Skeletal muscle satellite cell (primary cell): ENCODE data around the gene MTX2.

Source experiments
- H3K27me3 ChIP-seq: 2 replicates; pipeline ENCODE4 v1.7.0; 2013; ENCODE audit warnings: low read length; ENCODE audit not compliant: control insufficient read depth, insufficient read depth
- H3K36me3 ChIP-seq: 2 replicates; pipeline ENCODE4 v1.7.0; 2013; ENCODE audit warnings: mild to moderate bottlenecking, control low read depth, low read length; ENCODE audit not compliant: insufficient read depth
- H3K4me1 ChIP-seq: 2 replicates; pipeline ENCODE4 v1.7.0; 2013; ENCODE audit warnings: low read length; ENCODE audit not compliant: control insufficient read depth, insufficient read depth
- H3K4me2 ChIP-seq: 2 replicates; pipeline ENCODE4 v1.7.0; 2013; ENCODE audit warnings: mild to moderate bottlenecking, low read length
- H3K4me3 ChIP-seq: 2 replicates; pipeline ENCODE4 v1.7.0; 2013; ENCODE audit warnings: low read length
- H3K9ac ChIP-seq: 2 replicates; pipeline ENCODE4 v1.7.0; 2013; ENCODE audit warnings: mild to moderate bottlenecking, low read depth, low read length, moderate library complexity
- H3K9me3 ChIP-seq: replicated peaks from 2 replicates; pipeline ENCODE4 v1.7.0; 2013; ENCODE audit warnings: mild to moderate bottlenecking, control low read depth, low read length

Gene MTX2

DNA sequence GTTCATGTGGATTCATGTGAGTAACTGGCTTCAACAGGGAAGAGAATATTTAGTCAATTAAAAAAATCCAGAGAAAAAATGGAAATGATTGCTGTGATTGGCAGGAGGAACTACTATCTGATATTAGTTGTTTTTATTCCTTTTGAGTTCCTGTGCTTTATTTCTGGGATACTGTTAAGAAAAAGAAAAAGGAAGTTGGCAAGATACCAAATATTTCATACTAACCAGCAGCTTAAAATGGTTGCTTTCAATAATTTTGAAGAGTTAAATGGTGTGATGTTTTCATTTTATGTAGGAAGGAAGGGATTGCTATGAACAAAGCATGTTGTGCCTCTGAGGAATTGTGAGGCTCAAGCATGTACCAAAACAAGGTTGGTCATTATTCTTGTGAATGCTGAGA, 8.1 kb upstream of the MTX2 start:
- Histone ChIP-seq H3K9ac (no peak overlapping the region), H3K36me3 (no peaks in the 10 kb centered on the region), H3K4me2 (no peak overlapping the region), H3K27me3 (no peaks in the 10 kb centered on the region), H3K4me3 (no peak overlapping the region), H3K9me3 (no peaks in the 10 kb centered on the region), H3K4me1 (no peaks in the 10 kb centered on the region)

DNA sequence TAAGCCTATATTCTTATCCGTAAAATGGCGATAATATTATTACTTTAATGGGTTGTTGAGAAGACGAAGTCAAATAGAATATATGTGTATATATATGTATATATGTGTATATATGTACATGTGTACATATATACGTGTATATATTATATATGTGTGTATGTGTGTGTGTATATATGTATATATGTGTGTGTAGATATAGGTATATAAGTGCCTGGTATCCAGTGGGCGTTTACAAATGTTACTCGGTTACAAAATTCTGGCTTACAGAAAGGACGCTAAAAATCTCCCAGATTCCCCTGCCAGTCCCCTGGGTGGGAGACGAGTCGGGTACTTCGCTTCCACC, 295 bp upstream of the MTX2 start:
- H3K9ac ChIP-seq = peak overlapping the region; percentile 97
- H3K4me3 ChIP-seq = peak overlapping the region; percentile 93
- peaks cover 4% of the 10 kb centered on the region for H3K27me3 ChIP-seq
- no peaks in the 10 kb centered on the region for H3K9me3 ChIP-seq
- H3K4me1 ChIP-seq = no peaks in the 10 kb centered on the region
- H3K4me2 ChIP-seq = peak overlapping the region; percentile 97
- no peaks in the 10 kb centered on the region for H3K36me3 ChIP-seq

DNA sequence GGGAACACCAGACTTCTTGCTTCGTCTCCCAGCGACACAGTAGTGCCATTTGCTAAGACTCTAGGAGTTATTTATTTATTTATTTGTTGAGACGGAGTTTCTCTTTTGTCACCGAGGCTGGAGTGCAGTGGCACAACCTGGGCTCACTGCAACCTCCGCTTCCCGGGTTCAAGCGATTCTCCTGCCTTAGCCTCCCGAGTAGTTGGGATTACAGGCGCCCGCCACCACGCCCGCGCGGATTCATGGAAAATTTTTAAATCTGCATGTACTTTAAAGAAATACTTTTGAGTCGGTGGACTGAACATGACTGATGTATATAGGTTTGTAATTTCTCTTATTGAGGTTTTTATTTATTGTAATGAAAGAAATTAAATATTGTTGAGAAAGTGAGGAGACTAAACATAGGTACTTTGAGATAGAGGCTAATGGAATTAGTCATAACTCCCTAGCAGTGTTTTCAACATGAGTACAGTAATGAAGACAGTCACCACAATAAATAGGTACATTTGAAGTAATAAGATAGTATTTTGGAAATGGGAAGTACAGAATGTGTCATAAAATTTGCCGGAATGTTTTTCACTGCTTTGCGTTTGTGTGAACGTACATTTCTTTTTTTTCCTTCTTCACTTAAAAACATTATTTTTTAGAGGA, 983 bp downstream of the MTX2 start:
- Histone ChIP-seq H3K9me3 (no peaks in the 10 kb centered on the region), H3K36me3 (no peaks in the 10 kb centered on the region), H3K9ac (peak overlapping the region; percentile 97), H3K27me3 (peaks cover 4% of the 10 kb centered on the region), H3K4me1 (no peaks in the 10 kb centered on the region), H3K4me2 (peak overlapping the region; percentile 97), H3K4me3 (peak overlapping the region; percentile 93)

DNA sequence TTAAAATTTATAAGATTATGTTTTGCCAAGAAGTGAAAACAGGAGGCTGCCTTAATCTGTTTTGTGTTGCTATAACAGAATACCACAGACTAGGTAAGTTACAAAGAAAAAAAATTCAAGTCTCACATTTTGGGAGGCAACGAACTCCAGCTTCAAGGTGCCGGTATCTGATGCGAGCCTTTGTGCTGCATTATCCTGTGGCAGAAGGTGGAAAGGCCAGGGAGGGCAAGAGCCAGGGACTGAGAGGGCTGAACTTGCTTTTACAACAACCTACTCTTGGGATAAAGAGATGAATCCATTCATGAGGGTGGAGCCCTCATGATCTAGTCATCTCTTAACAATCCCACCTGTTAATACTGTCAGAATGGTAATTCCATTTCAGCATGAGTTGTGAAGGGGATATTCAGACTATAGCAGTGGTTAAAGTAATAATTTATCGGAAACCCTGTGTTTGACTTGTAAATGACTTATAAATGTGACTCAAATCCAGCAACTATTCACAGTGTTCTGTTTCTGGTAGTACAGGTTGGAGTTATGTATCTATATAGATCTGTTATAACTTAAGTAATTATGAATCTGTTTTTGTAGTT, 3.7 kb downstream of the MTX2 start:
- Histone ChIP-seq H3K4me3 (no peak overlapping the region), H3K4me1 (no peaks in the 10 kb centered on the region), H3K9ac (no peak overlapping the region), H3K9me3 (no peaks in the 10 kb centered on the region), H3K27me3 (no peaks in the 10 kb centered on the region), H3K4me2 (no peak overlapping the region), H3K36me3 (no peaks in the 10 kb centered on the region)

DNA sequence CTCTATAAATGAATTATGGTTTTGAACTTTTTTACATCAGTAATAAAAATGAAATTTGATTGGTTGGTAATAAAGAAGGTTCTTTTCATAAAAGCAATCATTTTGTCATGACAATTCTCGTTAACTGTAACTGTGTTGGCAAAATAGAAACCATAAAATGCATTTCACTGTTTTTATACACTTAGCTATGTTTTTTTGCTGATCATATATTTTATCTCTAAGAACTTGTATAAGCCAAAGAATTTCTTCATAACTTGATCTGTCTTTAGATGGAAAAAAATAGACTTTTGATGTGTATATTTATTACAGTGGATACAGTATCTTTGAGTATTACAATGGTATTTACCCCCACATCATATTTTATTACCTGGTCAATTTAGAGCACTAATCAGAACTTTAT, 9.7 kb downstream of the MTX2 start:
- H3K4me3 ChIP-seq = no peak overlapping the region
- no peaks in the 10 kb centered on the region for H3K36me3 ChIP-seq
- H3K27me3 ChIP-seq = no peaks in the 10 kb centered on the region
- H3K9ac ChIP-seq = no peak overlapping the region
- H3K9me3 ChIP-seq = no peaks in the 10 kb centered on the region
- peaks cover 13% of the 10 kb centered on the region for H3K4me1 ChIP-seq
- H3K4me2 ChIP-seq = no peak overlapping the region

DNA sequence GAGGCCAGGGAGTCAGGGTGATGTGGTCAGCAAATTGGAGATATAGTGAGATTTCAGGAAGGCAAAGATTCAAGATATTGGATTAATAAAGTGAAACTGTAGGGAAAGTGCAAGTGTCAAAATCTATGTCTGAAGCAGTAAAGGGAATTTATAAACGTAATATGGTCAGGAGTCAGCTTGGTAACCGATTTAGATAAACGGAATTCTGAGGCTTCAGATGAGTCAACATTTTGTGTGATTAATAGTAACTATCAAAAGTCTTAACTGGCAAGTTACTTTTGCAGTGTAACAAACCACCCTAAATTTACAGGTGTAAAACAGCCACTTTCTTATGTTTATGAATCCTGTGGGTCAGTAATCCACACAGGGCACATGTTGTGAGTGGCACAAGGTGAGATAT, 10.9 kb downstream of the MTX2 start:
- H3K36me3 ChIP-seq = no peaks in the 10 kb centered on the region
- H3K9ac ChIP-seq = no peak overlapping the region
- H3K27me3 ChIP-seq = no peaks in the 10 kb centered on the region
- H3K4me3 ChIP-seq = no peak overlapping the region
- H3K9me3 ChIP-seq = no peaks in the 10 kb centered on the region
- no peak overlapping the region for H3K4me2 ChIP-seq
- H3K4me1 ChIP-seq = peaks cover 13% of the 10 kb centered on the region

DNA sequence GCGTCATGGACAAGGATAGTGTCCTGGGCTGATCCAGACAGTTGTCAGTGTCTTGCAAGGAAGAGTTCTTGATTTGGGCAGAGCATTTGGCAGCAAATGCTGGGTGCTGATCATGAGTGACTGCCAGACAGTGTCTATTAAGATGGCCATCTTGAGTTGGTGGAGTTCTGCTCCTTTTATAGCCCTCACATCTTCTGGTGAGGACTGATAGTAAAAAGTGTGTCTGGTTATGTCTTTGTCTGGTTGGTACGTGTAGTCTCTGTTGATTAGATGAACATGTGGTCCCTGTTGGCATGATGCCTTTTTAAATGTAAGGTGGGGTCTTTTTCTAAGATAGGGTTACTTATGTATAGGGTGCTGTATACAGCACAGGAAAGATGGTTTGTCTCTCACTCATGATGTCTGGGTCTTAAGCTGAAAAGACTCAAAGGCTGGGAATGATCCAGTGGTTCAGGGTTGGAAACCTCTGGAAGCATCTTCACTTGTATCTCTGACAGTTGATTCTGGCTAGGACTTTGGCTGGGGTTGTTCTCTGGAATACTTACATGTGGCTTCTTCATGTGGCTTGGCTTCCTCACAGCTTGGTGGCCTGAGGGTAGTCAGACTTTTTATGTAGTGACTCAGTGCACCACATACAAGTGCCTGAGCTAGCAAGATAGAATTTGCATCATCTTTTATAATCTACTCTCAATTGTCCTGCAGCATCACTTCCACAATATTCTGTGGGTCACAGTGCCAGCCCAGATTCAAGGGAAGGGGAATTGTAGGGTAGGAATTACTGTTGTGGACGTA, 11.8 kb downstream of the MTX2 start:
- no peak overlapping the region for H3K4me3 ChIP-seq
- H3K9ac ChIP-seq = no peak overlapping the region
- no peaks in the 10 kb centered on the region for H3K27me3 ChIP-seq
- H3K36me3 ChIP-seq = no peaks in the 10 kb centered on the region
- H3K9me3 ChIP-seq = no peaks in the 10 kb centered on the region
- H3K4me1 ChIP-seq = peaks cover 13% of the 10 kb centered on the region
- H3K4me2 ChIP-seq = no peak overlapping the region

DNA sequence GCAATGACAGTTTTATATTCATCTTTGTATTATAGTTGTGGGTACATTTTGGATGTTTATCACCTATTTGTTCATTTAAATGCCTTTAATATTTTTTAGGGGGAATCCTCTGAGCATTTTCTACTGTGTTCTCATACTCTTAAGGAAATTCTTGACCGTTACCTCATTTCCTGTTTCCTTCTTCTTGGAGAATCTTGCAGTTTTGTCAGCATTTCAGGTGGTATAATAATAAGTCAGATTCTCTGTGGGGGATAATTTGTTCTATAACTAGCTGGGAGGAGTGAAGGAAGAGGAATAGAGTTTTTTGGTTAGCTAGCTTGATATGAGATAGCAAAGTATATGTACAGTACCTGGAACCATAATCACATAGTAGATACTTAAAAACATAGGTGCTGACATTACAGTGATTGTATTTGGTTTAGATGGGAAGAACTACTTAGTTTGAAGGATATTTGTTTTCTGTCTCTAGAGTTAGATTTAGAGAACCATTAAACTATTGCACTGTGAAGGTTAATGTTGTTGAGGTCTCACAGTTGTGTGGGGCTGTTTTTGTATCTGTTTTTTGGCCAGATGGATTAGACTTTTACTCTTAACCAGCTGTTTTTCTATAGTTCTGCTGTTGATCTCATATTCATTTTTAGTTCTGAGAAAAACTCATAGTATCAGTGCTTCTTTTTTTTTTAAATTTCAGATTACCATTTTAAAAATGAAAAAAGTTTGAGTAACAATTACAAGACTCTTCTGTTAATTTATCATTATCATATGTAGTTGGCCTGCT, 14.2 kb downstream of the MTX2 start:
- Histone ChIP-seq H3K27me3 (no peaks in the 10 kb centered on the region), H3K4me3 (no peak overlapping the region), H3K36me3 (no peaks in the 10 kb centered on the region), H3K9ac (no peak overlapping the region), H3K9me3 (no peaks in the 10 kb centered on the region), H3K4me1 (peaks cover 13% of the 10 kb centered on the region), H3K4me2 (no peak overlapping the region)

DNA sequence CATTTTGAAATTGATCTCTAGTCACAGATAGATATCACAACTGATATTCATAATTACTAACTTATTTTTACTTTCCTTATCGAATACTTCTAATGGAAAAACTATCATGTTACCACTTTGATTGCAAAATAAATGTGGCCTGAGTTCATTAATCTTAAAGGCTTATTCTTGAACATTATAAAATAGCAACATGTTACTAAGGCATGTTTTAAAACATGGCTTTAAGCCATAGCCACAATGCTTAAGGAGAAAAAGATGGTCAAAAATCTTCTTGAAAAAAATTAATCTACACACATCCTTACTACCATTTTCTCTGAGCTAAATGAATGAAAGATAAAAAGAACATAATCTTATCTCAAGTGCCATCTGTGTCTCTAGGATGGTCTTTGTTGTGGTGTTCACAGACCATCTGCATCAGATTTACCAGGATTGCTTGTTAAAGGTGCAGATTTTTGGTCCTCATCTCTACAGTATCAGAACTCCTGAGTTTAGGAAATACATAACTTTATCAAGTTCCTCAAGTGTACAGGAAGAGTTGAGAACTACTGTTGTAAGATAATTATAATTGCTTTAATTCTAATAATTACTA, 15.3 kb downstream of the MTX2 start:
- Histone ChIP-seq H3K27me3 (no peaks in the 10 kb centered on the region), H3K9ac (no peak overlapping the region), H3K4me2 (no peak overlapping the region), H3K9me3 (no peaks in the 10 kb centered on the region), H3K36me3 (no peaks in the 10 kb centered on the region), H3K4me1 (peaks cover 13% of the 10 kb centered on the region), H3K4me3 (no peak overlapping the region)

DNA sequence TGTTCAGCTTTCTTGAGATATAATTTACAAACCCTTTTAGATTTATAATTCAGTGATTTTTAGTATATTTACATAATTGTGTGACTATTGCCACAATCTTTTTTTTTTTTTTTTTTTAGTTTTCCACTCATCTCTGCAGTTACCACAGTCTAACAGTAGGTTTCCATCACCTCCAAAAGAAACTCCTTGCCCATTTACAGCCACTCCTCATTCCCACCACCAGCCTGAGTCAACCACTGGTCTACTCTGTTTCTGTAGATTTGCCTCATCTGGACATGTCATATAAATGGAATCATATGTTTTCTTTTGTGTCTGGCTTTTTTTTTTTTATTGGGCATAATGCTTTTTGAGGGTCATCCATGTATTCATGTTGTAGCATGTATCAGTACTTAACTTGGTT, 16.1 kb downstream of the MTX2 start:
- H3K9me3 ChIP-seq = no peaks in the 10 kb centered on the region
- no peak overlapping the region for H3K4me3 ChIP-seq
- no peak overlapping the region for H3K9ac ChIP-seq
- no peak overlapping the region for H3K4me2 ChIP-seq
- peaks cover 13% of the 10 kb centered on the region for H3K4me1 ChIP-seq
- H3K36me3 ChIP-seq = no peaks in the 10 kb centered on the region
- no peaks in the 10 kb centered on the region for H3K27me3 ChIP-seq

DNA sequence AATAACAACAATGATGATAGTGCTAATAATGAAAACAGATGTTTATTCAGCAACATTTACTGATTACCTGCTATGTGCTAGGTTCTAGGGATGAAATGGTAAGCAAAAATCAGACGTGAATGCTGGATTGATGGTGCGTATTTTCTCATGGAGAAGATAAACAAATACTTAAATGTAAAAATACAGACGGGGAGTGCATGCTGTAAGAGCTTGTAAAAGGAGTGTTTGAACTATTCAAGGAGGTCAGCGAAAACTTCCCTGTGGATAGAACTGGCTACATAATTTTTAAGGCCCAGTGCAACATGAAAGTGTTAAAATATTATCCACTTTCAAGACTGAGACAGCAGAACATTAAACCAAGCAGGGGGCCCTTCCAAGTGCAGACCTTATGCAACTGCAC, 22.1 kb downstream of the MTX2 start:
- Histone ChIP-seq H3K9me3 (no peaks in the 10 kb centered on the region), H3K4me2 (no peak overlapping the region), H3K4me1 (no peaks in the 10 kb centered on the region), H3K9ac (no peak overlapping the region), H3K4me3 (no peak overlapping the region), H3K36me3 (no peaks in the 10 kb centered on the region), H3K27me3 (no peaks in the 10 kb centered on the region)
